Neural progenitor cell (in vitro differentiated cells): ENCODE data around the gene ACP7.

Source experiments
- CTCF ChIP-seq: fragments of 200-600 bp; sonication (generic); IDR thresholded peaks from 2 replicates; pipeline ENCODE4 v1.5.1; 2017; ENCODE audit warnings: antibody characterized with exemption, mild to moderate bottlenecking
- EZH2 ChIP-seq: fragments of 200-600 bp; sonication (generic); IDR thresholded peaks from 2 replicates; pipeline ENCODE4 v1.6.1; 2017; ENCODE audit warnings: antibody characterized with exemption, mild to moderate bottlenecking, moderate library complexity

GRCh38 chr19:39085392-39085791 is 1.2 kb downstream of the ACP7 start:
- TF ChIP-seq EZH2 = no peak
- no peak for TF ChIP-seq CTCF
